Gastroesophageal sphincter (tissue), 4 donors: Measurements from ENCODE around the gene LTBR. TPM values are rescaled to one million over a fixed set of nuclear protein-coding genes. Genes with fewer than 3 reads are reported as not detected.

ENCODE experiments used
- ATAC-seq: fragments of 150-250 bp; one replicate; pipeline ENCODE4 v1.9.1; 2016; ENCODE audit warnings: mild to moderate bottlenecking, moderate library complexity
- H3K27ac ChIP-seq, 4 donors: fragments of 200-600 bp; sonication (generic) in 3 of 4; 1 replicate in 3 of 4; 2 replicates in 1 of 4; pipeline ENCODE4 v1.5.1; 2016 to 2019
- H3K27me3 ChIP-seq: fragments of 200-600 bp; sonication (generic); one replicate; pipeline ENCODE4 v1.5.1; 2019
- H3K36me3 ChIP-seq, 2 donors: fragments of 200-600 bp; sonication (generic); one replicate each; pipeline ENCODE4 v1.5.1; 2019; ENCODE audit warnings: control low read depth in 1 of 2
- H3K4me1 ChIP-seq, 3 donors: fragments of 200-600 bp; sonication (generic); 1 replicate in 2 of 3; 2 replicates in 1 of 3; pipeline ENCODE4 v1.5.1; 2016 to 2019; ENCODE audit warnings: control low read depth in 2 of 3
- H3K4me3 ChIP-seq, 2 donors: fragments of 200-600 bp; sonication (generic); one replicate each; pipeline ENCODE4 v1.5.1; 2019; ENCODE audit warnings: mild to moderate bottlenecking in 1 of 2, moderate library complexity in 1 of 2
- H3K9me3 ChIP-seq, 3 donors: fragments of 200-600 bp; sonication (generic); one replicate each; pipeline ENCODE4 v1.5.1; 2017 to 2019; ENCODE audit warnings: control low read depth in 2 of 3
- EP300 ChIP-seq: sonication (generic); formaldehyde crosslinking; IDR thresholded peaks from one replicate; pipeline ENCODE4 v1.6.1; 2017; ENCODE audit warnings: antibody characterized with exemption, mild to moderate bottlenecking
- POLR2A ChIP-seq, 2 donors: fragments of 450-650 bp; IDR thresholded peaks; one replicate each; pipeline ENCODE4 v1.6.1; 2017; ENCODE audit warnings: antibody characterized with exemption in 2 of 2, mild to moderate bottlenecking in 2 of 2, moderate library complexity in 1 of 2
- POLR2AphosphoS5 ChIP-seq: sonication (generic); formaldehyde crosslinking; IDR thresholded peaks from one replicate; pipeline ENCODE4 v1.6.1; 2017; ENCODE audit warnings: antibody characterized with exemption
- WGBS, 2 donors: methylation state at CpG; one replicate each; pipeline ENCODE4 v1.1.5; 2018; ENCODE audit warnings: low coverage in 1 of 2; 5-methylcytosine and 5-hydroxymethylcytosine counted together
- total RNA-seq, 4 donors: library from RNA; depleted of rRNA; stranded (reverse); fragments of >200 nt; gene quantifications; one replicate each; pipeline ENCODE4 v1.1.0, GENCODE V29; 2016
- TF ChIP-seq, protein P1 (sequence below), 4 experiments: fragments of 200-600 bp in 2 of 4; fragments of 450-650 bp in 2 of 4; sonication (generic) in 1 of 4; IDR thresholded peaks; one replicate each; pipeline ENCODE4 v1.5.1; 2017 to 2019; ENCODE audit warnings: antibody characterized with exemption in 4 of 4, mild to moderate bottlenecking in 2 of 4, moderate library complexity in 2 of 4

The LTBR gene
- total RNA-seq, 4 donors from 2014 or later = 86.5 to 139 (median 119) TPM

GRCh38 chr12:6380141-6381121 is 3.5 kb upstream of the LTBR start:
- WGBS, 2 donors = 69 to 73% methylated on average over 9 to 13 of the region's 14 CpGs
- no peak for TF ChIP-seq EP300
- no peak for TF ChIP-seq POLR2AphosphoS5
- no peak for TF ChIP-seq POLR2A (IDR thresholded peaks at IDR 0.05)
- TF ChIP-seq, protein P1, sequence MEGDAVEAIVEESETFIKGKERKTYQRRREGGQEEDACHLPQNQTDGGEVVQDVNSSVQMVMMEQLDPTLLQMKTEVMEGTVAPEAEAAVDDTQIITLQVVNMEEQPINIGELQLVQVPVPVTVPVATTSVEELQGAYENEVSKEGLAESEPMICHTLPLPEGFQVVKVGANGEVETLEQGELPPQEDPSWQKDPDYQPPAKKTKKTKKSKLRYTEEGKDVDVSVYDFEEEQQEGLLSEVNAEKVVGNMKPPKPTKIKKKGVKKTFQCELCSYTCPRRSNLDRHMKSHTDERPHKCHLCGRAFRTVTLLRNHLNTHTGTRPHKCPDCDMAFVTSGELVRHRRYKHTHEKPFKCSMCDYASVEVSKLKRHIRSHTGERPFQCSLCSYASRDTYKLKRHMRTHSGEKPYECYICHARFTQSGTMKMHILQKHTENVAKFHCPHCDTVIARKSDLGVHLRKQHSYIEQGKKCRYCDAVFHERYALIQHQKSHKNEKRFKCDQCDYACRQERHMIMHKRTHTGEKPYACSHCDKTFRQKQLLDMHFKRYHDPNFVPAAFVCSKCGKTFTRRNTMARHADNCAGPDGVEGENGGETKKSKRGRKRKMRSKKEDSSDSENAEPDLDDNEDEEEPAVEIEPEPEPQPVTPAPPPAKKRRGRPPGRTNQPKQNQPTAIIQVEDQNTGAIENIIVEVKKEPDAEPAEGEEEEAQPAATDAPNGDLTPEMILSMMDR (IDR thresholded peaks at IDR 0.05) = no peak
- peak overlapping the region in 1 of 4 donors; percentile 14 for H3K27ac ChIP-seq
- no peak overlapping the region for H3K4me3 ChIP-seq
- ATAC-seq = no peak
- peaks cover 3 to 85% (median 37%) of the 10 kb centered on the region in 3 donors for H3K4me1 ChIP-seq
- H3K27me3 ChIP-seq = no peaks in the 10 kb centered on the region
- H3K9me3 ChIP-seq = no peaks in the 10 kb centered on the region
- no peaks in the 10 kb centered on the region for H3K36me3 ChIP-seq

- Histone ChIP-seq H3K4me3 (no peak overlapping the region), H3K9me3 (no peaks in the 10 kb centered on the region), H3K27ac (peak overlapping the region in 3 of 4 donors; percentile 94 to 97 (median 97)), H3K36me3 (peaks cover 0 to 17% of the 10 kb centered on the region in 2 donors), H3K4me1 (peaks cover 1 to 83% (median 28%) of the 10 kb centered on the region in 3 donors), H3K27me3 (no peaks in the 10 kb centered on the region)
- no peak for ATAC-seq
- no peak for TF ChIP-seq POLR2AphosphoS5
- TF ChIP-seq EP300 = no peak
- TF ChIP-seq, protein P1 (IDR thresholded peaks at IDR 0.05) = no peak
- TF ChIP-seq POLR2A (IDR thresholded peaks at IDR 0.05) = no peak
- WGBS, 2 donors = 71 to 80% methylated on average over 6 to 7 of the region's 7 CpGs
Observed at GRCh38 chr12:6382371-6382770, 1.6 kb upstream of the LTBR start.

DNA sequence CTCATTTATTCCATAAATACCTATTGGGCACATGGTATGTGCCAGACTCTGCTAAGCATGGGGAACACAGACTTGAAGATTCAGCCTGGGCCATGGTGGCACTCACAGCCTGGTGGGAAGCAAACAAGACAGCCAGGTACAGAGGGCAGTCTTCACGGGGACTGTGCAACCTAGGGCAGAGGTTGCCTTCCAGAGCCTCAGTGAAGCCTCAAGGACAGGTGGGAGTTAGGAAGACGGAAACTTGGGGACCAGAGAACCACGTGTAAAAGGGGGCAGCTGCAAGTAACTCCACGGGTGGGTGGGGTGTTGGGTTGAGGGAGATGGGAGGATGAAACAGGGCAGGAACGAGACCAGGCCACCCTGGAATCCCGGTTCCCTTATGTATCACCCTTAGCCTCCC is 980 bp upstream of the LTBR start:
- WGBS, 2 donors = 85 to 100% methylated on average over 1 to 5 of the region's 6 CpGs
- TF ChIP-seq POLR2AphosphoS5 = no peak
- peak overlapping the region; percentile 81 to 97 (median 96) for H3K27ac ChIP-seq
- H3K9me3 ChIP-seq = no peaks in the 10 kb centered on the region
- H3K27me3 ChIP-seq = no peaks in the 10 kb centered on the region
- peaks cover 0 to 23% of the 10 kb centered on the region in 2 donors for H3K36me3 ChIP-seq
- peak overlapping the region in 1 of 2 donors; percentile 90 for H3K4me3 ChIP-seq
- no peak for ATAC-seq
- H3K4me1 ChIP-seq = peaks cover 0 to 83% (median 23%) of the 10 kb centered on the region in 3 donors

GRCh38 chr12:6384499-6385436 is 806 bp downstream of the LTBR start:
- 71% methylated on average over 6 of the region's 36 CpGs; no CpG with 5 or more reads in 1 of the 2 donors for WGBS, 2 donors
- H3K27me3 ChIP-seq = no peaks in the 10 kb centered on the region
- H3K36me3 ChIP-seq = peaks cover 0 to 40% of the 10 kb centered on the region in 2 donors
- H3K4me3 ChIP-seq = peak overlapping the region; percentile 57 to 90
- ATAC-seq = no peak
- H3K27ac ChIP-seq = peak overlapping the region; percentile 68 to 97 (median 96)
- TF ChIP-seq, protein P1 (IDR thresholded peaks at IDR 0.05) = no peak
- TF ChIP-seq POLR2A (IDR thresholded peaks at IDR 0.05) (no peak), POLR2AphosphoS5 (no peak), EP300 (no peak)
- H3K4me1 ChIP-seq = peaks cover 0 to 71% (median 23%) of the 10 kb centered on the region in 3 donors
- no peaks in the 10 kb centered on the region for H3K9me3 ChIP-seq

GRCh38 chr12:6386038-6386437 is 2.1 kb downstream of the LTBR start:
- no peaks in the 10 kb centered on the region for H3K27me3 ChIP-seq
- H3K27ac ChIP-seq = peak overlapping the region in 3 of 4 donors; percentile 53 to 97 (median 94)
- no peak for ATAC-seq
- H3K9me3 ChIP-seq = no peaks in the 10 kb centered on the region
- 88% methylated on average over 1 of the region's 11 CpGs; no CpG with 5 or more reads in 1 of the 2 donors for WGBS, 2 donors
- no peak for TF ChIP-seq EP300
- TF ChIP-seq POLR2AphosphoS5 = no peak
- H3K36me3 ChIP-seq = peaks cover 0 to 53% of the 10 kb centered on the region in 2 donors
- H3K4me1 ChIP-seq = peaks cover 0 to 72% (median 19%) of the 10 kb centered on the region in 3 donors
- no peak overlapping the region for H3K4me3 ChIP-seq
